ENCODE data around the gene ALK. TPM values are rescaled to one million over a fixed set of nuclear protein-coding genes. Genes with fewer than 3 reads are reported as not detected.

ALK gene
- total RNA-seq, 1 donor from 2014 or later = not detected

DNA sequence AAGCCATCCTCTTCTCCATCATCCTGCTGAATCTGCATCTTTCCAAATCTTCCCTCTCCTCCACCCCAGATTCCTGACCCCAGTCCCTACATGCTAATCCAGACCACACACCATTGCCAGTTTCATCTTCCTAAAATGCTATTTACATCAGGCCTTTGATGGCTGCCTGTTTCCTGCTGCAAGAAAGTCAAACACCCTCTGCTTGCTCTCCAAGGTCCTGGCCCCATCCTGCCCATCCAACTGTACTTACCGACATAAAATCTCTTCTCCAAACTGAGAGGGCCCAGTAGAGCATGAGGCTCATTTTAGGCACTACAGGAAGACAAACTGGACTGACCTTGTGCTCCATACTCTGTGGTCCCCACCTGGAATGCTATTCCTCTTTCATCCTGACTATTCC is 19.0 kb downstream of the ALK start:
- no peak overlapping the region for H3K4me3 ChIP-seq (ENCODE audit: low read depth, low read length)
- H3K27me3 ChIP-seq (ENCODE audit: control insufficient read depth, insufficient read depth, low read length) = peaks cover 6% of the 10 kb centered on the region
- H3K36me3 ChIP-seq (ENCODE audit: control insufficient read depth, insufficient read depth, low read length) = no peaks in the 10 kb centered on the region
- FAIRE-seq (no peak), DNase-seq (ENCODE audit: low read depth) (no peak)
- TF ChIP-seq, protein P1, sequence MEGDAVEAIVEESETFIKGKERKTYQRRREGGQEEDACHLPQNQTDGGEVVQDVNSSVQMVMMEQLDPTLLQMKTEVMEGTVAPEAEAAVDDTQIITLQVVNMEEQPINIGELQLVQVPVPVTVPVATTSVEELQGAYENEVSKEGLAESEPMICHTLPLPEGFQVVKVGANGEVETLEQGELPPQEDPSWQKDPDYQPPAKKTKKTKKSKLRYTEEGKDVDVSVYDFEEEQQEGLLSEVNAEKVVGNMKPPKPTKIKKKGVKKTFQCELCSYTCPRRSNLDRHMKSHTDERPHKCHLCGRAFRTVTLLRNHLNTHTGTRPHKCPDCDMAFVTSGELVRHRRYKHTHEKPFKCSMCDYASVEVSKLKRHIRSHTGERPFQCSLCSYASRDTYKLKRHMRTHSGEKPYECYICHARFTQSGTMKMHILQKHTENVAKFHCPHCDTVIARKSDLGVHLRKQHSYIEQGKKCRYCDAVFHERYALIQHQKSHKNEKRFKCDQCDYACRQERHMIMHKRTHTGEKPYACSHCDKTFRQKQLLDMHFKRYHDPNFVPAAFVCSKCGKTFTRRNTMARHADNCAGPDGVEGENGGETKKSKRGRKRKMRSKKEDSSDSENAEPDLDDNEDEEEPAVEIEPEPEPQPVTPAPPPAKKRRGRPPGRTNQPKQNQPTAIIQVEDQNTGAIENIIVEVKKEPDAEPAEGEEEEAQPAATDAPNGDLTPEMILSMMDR (IDR thresholded peaks at IDR 0.05; ENCODE audit: insufficient read depth, low read length, severe bottlenecking) = no peak

DNA sequence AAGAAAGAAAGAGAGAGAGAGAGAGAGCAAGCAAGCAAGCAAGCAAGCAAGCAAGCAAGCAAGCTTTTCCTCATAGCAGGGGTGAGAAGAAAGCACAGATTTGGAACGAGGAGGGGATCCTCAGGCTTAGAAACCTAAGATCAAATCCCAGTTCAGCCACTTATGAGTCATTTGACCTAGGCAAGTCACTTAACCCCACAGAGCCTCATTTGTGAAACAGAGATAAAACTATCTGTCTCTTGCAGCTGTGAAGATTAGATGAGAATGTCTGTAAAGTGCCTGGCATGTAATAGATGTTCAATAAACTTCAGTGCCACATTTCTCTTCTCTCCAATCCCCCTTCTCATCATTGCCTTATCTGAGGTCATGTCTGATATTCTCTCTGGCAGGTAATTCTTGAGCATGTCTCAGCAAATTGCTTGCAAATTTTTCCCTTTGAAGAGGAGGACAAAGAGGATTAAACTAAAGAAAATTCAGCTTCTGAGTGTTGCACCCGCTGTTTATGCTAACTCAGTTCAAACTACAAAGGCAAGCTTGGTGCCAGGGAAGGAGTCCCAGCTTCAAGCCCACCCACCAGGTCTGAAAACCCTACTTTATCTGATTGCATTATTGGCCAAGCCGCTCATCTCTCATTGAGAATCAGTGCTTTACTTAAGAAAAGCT is 20.3 kb downstream of the ALK start:
- FAIRE-seq (no peak), DNase-seq (ENCODE audit: low read depth) (no peak)
- Histone ChIP-seq H3K36me3 (ENCODE audit: control insufficient read depth, insufficient read depth, low read length) (no peaks in the 10 kb centered on the region), H3K4me3 (ENCODE audit: low read depth, low read length) (no peak overlapping the region), H3K27me3 (ENCODE audit: control insufficient read depth, insufficient read depth, low read length) (peaks cover 6% of the 10 kb centered on the region)
- TF ChIP-seq, protein P1 (IDR thresholded peaks at IDR 0.05; ENCODE audit: insufficient read depth, low read length, severe bottlenecking) = no peak

DNA sequence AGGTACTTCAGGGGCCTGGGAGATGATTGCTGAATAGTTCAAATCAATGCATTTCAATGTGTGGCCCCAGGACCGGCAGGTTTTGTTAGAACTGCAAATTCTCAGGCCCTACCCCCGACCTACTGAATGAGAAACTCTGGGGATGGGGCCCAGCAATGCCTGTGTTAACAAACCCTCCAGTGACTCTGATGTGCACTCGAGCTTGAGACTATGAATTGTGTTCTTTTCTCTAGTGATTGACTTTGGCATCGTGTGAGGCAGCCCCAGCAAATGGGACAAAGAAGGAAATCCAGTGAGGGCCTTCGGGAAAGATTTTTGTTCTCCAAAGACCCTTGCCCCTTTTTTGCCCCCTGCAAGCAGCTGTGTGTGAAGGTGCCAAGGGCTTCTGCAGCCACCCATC is 22.4 kb downstream of the ALK start:
- DNase-seq (ENCODE audit: low read depth) (no peak), FAIRE-seq (no peak)
- Histone ChIP-seq H3K27me3 (ENCODE audit: control insufficient read depth, insufficient read depth, low read length) (peaks cover 1% of the 10 kb centered on the region), H3K36me3 (ENCODE audit: control insufficient read depth, insufficient read depth, low read length) (no peaks in the 10 kb centered on the region), H3K4me3 (ENCODE audit: low read depth, low read length) (no peak overlapping the region)
- TF ChIP-seq, protein P1 (IDR thresholded peaks at IDR 0.05; ENCODE audit: insufficient read depth, low read length, severe bottlenecking) = no peak

DNA sequence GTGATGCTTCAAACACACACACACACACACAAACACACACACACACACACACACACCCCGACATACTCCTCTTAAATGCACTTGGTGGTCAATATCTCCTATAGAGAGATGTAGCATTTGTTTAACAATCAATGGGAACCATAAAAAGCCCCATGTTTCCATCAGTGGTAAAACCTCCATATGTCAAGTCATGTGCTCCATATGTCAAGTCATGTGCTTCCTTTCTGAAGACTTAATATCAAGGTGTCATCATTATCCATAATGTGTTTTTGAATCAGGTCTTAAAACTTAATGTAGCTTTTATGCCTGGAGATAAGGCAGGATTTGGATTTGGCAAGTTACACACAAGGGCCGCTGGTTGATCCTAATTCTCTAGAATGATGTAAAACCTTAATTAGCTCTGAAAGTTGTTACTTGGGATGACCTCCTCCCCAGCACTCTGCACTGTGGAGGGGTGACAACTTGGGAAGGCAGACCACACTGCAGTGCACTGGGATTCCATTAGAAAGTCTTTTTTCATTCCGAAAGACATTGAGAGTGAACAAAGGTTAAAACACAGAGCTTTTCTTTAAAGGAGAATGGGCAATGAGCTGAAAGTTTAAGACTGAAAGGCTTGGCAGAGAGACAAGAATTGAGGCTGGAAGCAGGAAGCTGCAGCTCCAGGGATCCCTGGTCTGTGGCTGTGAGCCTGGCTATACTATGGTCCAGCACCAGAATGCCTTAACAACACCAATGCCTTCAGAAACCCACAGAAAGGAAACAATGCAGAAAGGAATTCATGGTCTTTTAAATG is 26.4 kb downstream of the ALK start:
- no peak overlapping the region for H3K4me3 ChIP-seq (ENCODE audit: low read depth, low read length)
- TF ChIP-seq, protein P1 (IDR thresholded peaks at IDR 0.05; ENCODE audit: insufficient read depth, low read length, severe bottlenecking) = no peak
- FAIRE-seq (no peak), DNase-seq (ENCODE audit: low read depth) (no peak)
- H3K36me3 ChIP-seq (ENCODE audit: control insufficient read depth, insufficient read depth, low read length) = no peaks in the 10 kb centered on the region
- peaks cover 3% of the 10 kb centered on the region for H3K27me3 ChIP-seq (ENCODE audit: control insufficient read depth, insufficient read depth, low read length)

DNA sequence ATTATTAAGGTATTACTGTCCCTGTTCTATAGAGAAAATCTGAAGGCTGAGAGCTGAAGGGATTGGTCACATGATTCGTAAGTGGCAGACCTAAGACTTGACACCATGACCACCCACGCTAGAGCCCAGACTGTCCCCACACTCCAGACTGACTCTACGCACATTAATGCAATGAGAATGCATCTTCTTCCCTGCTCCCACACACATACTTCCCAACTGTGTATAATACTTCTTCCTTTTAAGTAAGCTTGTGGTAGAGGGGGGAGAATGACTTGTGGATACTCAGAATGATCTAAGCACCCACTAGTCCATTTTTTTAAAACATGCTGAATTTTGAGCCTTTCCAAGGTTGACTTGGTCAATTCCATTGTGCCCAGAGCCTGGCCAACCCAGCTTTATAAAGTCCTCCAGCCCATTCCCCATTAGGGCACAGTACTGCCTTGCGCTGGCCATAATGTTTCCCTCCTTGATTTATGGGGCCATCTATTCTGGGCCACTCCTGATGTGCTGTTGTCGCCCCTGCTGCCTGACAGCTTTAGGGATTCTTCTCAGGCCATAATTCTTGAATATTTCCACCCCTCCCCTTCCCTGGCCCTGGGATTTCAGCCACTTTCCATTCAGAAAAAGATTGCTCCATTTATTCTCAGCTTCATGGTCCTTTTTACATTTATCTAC is 28.7 kb downstream of the ALK start:
- TF ChIP-seq, protein P1 (IDR thresholded peaks at IDR 0.05; ENCODE audit: insufficient read depth, low read length, severe bottlenecking) = no peak
- DNase-seq (ENCODE audit: low read depth) (no peak), FAIRE-seq (no peak)
- peaks cover 1% of the 10 kb centered on the region for H3K27me3 ChIP-seq (ENCODE audit: control insufficient read depth, insufficient read depth, low read length)
- H3K4me3 ChIP-seq (ENCODE audit: low read depth, low read length) = no peak overlapping the region
- H3K36me3 ChIP-seq (ENCODE audit: control insufficient read depth, insufficient read depth, low read length) = no peaks in the 10 kb centered on the region
